Measurements from ENCODE around the gene SDHAF1.

DNA sequence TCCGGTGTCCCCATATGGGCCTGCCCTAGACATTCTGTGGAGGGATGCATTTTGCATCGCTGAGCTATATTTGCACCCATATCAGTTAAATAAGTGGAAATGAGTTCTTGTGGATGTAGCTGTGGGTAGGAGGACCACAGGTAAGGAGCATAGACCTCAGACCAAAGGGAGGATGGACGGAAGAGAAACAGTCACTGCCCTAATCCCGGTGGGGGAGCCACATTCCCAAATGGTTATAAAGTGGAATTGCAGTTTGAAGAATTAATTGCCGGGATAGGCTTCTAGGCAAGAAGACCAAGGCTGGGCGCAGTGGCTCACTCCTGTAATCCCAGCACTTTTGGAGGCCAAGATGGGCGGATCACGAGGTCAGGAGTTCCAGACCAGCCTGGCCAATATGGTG is 1.8 kb downstream of the SDHAF1 start:
- TF ChIP-seq ARNTL (CRISPR knock-in tag; IDR thresholded peaks at IDR 0.05; ENCODE audit: borderline replicate concordance, low read depth) (no peak), OSR1 (CRISPR knock-in tag; IDR thresholded peaks at IDR 0.05) (no peak), TOX (CRISPR knock-in tag; IDR thresholded peaks at IDR 0.05; ENCODE audit: borderline replicate concordance) (no peak), ZFP3 (CRISPR knock-in tag; IDR thresholded peaks at IDR 0.05) (no peak)
- TF ChIP-seq, protein P1, sequence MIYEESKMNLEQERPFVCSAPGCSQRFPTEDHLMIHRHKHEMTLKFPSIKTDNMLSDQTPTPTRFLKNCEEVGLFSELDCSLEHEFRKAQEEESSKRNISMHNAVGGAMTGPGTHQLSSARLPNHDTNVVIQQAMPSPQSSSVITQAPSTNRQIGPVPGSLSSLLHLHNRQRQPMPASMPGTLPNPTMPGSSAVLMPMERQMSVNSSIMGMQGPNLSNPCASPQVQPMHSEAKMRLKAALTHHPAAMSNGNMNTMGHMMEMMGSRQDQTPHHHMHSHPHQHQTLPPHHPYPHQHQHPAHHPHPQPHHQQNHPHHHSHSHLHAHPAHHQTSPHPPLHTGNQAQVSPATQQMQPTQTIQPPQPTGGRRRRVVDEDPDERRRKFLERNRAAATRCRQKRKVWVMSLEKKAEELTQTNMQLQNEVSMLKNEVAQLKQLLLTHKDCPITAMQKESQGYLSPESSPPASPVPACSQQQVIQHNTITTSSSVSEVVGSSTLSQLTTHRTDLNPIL (CRISPR knock-in tag; IDR thresholded peaks at IDR 0.05; ENCODE audit: low read depth): no peak
- TF ChIP-seq, protein P2, sequence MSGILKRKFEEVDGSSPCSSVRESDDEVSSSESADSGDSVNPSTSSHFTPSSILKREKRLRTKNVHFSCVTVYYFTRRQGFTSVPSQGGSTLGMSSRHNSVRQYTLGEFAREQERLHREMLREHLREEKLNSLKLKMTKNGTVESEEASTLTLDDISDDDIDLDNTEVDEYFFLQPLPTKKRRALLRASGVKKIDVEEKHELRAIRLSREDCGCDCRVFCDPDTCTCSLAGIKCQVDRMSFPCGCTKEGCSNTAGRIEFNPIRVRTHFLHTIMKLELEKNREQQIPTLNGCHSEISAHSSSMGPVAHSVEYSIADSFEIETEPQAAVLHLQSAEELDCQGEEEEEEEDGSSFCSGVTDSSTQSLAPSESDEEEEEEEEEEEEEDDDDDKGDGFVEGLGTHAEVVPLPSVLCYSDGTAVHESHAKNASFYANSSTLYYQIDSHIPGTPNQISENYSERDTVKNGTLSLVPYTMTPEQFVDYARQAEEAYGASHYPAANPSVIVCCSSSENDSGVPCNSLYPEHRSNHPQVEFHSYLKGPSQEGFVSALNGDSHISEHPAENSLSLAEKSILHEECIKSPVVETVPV (CRISPR knock-in tag; IDR thresholded peaks at IDR 0.05): no peak
- TF ChIP-seq, protein P3, sequence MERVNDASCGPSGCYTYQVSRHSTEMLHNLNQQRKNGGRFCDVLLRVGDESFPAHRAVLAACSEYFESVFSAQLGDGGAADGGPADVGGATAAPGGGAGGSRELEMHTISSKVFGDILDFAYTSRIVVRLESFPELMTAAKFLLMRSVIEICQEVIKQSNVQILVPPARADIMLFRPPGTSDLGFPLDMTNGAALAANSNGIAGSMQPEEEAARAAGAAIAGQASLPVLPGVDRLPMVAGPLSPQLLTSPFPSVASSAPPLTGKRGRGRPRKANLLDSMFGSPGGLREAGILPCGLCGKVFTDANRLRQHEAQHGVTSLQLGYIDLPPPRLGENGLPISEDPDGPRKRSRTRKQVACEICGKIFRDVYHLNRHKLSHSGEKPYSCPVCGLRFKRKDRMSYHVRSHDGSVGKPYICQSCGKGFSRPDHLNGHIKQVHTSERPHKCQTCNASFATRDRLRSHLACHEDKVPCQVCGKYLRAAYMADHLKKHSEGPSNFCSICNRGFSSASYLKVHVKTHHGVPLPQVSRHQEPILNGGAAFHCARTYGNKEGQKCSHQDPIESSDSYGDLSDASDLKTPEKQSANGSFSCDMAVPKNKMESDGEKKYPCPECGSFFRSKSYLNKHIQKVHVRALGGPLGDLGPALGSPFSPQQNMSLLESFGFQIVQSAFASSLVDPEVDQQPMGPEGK (CRISPR knock-in tag; IDR thresholded peaks at IDR 0.05; ENCODE audit: borderline replicate concordance): no peak
- TF ChIP-seq, protein P4, sequence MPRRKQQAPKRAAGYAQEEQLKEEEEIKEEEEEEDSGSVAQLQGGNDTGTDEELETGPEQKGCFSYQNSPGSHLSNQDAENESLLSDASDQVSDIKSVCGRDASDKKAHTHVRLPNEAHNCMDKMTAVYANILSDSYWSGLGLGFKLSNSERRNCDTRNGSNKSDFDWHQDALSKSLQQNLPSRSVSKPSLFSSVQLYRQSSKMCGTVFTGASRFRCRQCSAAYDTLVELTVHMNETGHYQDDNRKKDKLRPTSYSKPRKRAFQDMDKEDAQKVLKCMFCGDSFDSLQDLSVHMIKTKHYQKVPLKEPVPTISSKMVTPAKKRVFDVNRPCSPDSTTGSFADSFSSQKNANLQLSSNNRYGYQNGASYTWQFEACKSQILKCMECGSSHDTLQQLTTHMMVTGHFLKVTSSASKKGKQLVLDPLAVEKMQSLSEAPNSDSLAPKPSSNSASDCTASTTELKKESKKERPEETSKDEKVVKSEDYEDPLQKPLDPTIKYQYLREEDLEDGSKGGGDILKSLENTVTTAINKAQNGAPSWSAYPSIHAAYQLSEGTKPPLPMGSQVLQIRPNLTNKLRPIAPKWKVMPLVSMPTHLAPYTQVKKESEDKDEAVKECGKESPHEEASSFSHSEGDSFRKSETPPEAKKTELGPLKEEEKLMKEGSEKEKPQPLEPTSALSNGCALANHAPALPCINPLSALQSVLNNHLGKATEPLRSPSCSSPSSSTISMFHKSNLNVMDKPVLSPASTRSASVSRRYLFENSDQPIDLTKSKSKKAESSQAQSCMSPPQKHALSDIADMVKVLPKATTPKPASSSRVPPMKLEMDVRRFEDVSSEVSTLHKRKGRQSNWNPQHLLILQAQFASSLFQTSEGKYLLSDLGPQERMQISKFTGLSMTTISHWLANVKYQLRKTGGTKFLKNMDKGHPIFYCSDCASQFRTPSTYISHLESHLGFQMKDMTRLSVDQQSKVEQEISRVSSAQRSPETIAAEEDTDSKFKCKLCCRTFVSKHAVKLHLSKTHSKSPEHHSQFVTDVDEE (CRISPR knock-in tag; IDR thresholded peaks at IDR 0.05): no peak

Measured in SK-N-SH treated with all-trans-retinoic acid at 6 μM for 48 hours (cell line).